Lower leg skin (tissue), 3 donors: Measurements from ENCODE around the gene LCE6A.

Source experiments
- CTCF ChIP-seq, 3 donors: fragments of 450-650 bp; IDR thresholded peaks; one replicate each; pipeline ENCODE4 v1.5.1; 2016; ENCODE audit warnings: antibody characterized with exemption in 3 of 3, mild to moderate bottlenecking in 3 of 3, moderate library complexity in 2 of 3
- POLR2A ChIP-seq, 2 donors: fragments of 450-650 bp; IDR thresholded peaks; one replicate each; pipeline ENCODE4 v1.6.1; 2016 to 2017; ENCODE audit warnings: antibody characterized with exemption in 2 of 2, mild to moderate bottlenecking in 1 of 2, moderate library complexity in 1 of 2

GRCh38 chr1:152873495-152873894, 30.8 kb downstream of the LCE6A start:
- TF ChIP-seq CTCF (IDR thresholded peaks at IDR 0.05) (no peak), POLR2A (IDR thresholded peaks at IDR 0.05) (no peak)
